HepG2 (cell line): ENCODE measurements around the gene CSTPP1. TPM values are rescaled to one million over a fixed set of nuclear protein-coding genes. Genes with fewer than 3 reads are reported as not detected.

Source experiments
- ATAC-seq: fragments of 200-7000 bp; cut with Tn5 transposase; 3 replicates; pipeline ENCODE4 v1.9.1; 2020; ENCODE audit warnings: mild to moderate bottlenecking, moderate library complexity
- BruUV-seq: library from RNA; stranded (reverse); fragments of 400-500 nt; replicated peaks from 2 replicates; lab custom pipeline; 2021; lab: Mats Ljungman, UMichigan
- CTCF ChIA-PET: fragments of 300-600 bp; formaldehyde crosslinking; extraction: SDS; loops from one replicate; lab custom pipeline; 2021; ENCODE audit warnings: low total read pairs, inconsistent platforms, low intra/inter-chr PET ratio; lab: Yijun Ruan, JAX
- POLR2A ChIA-PET: fragments of 350-600 bp; sonication (Branson Sonifier 250); formaldehyde crosslinking; loops from one replicate; lab custom pipeline; 2020; ENCODE audit warnings: antibody characterized with exemption, inconsistent platforms; lab: Yijun Ruan, JAX
- DNase-seq: peaks from one replicate; pipeline ENCODE4 v3.0.0-alpha.2; 2015; ENCODE audit warnings: low spot score
- FAIRE-seq: peaks from 3 replicates; lab custom pipeline; 2011; peaks lifted over from hg19 to GRCh38; lab: Jason Lieb, UNC
- H2AFZ ChIP-seq: one replicate; pipeline ENCODE4 v1.6.1; 2011; ENCODE audit warnings: low read length, inconsistent platforms
- H3K27ac ChIP-seq: fragments of 300-600 bp; 3 replicates; pipeline ENCODE4 v1.8.0; 2011; ENCODE audit warnings: mixed run types, mild to moderate bottlenecking, mixed read lengths, low read length, inconsistent platforms; ENCODE audit not compliant: insufficient read depth; ENCODE audit errors: extremely low read length
- H3K27me3 ChIP-seq, 2 experiments: fragments of 200-600 bp in 1 of 2; 2 replicates in 1 of 2; 3 replicates in 1 of 2; pipeline versions ENCODE4 v1.6.0 to v1.8.0; 2011; ENCODE audit warnings: low read length in 2 of 2, mild to moderate bottlenecking in 2 of 2, moderate library complexity in 2 of 2, inconsistent platforms in 1 of 2; ENCODE audit not compliant: insufficient read depth in 2 of 2, control insufficient read depth in 1 of 2
- H3K36me3 ChIP-seq, 2 experiments: fragments of 200-600 bp in 1 of 2; replicated peaks in 1 of 2; 2 replicates in 1 of 2; 3 replicates in 1 of 2; pipeline versions ENCODE4 v1.5.1 to v1.8.0; 2011; ENCODE audit warnings: low read length in 2 of 2, inconsistent platforms in 1 of 2; ENCODE audit not compliant: insufficient read depth in 2 of 2, control insufficient read depth in 1 of 2
- H3K4me1 ChIP-seq: 2 replicates; pipeline ENCODE4 v1.5.1; 2012; ENCODE audit warnings: low read length, inconsistent platforms; ENCODE audit not compliant: insufficient read depth
- H3K4me2 ChIP-seq: 2 replicates; pipeline ENCODE4 v1.6.0; 2011; ENCODE audit warnings: low read depth, low read length, inconsistent platforms
- H3K4me3 ChIP-seq, 3 experiments: fragments of 200-600 bp in 1 of 3; sonication (generic), shearing (Covaris generic) in 1 of 3; replicated peaks in 1 of 3; 2 replicates each; pipeline ENCODE4 v1.5.1; 2011 to 2016; ENCODE audit warnings: low read length in 3 of 3, inconsistent platforms in 2 of 3, low read depth in 2 of 3, mild to moderate bottlenecking in 2 of 3, control low read depth in 1 of 3, mixed read lengths in 1 of 3; ENCODE audit not compliant: insufficient read depth in 1 of 3
- H3K79me2 ChIP-seq: one replicate; pipeline ENCODE4 v1.6.1; 2011; ENCODE audit warnings: low read length, inconsistent platforms; ENCODE audit not compliant: insufficient read depth
- H3K9ac ChIP-seq: 2 replicates; pipeline ENCODE4 v1.6.0; 2011; ENCODE audit warnings: mild to moderate bottlenecking, low read depth, low read length, inconsistent platforms; ENCODE audit not compliant: insufficient read depth
- H3K9me3 ChIP-seq: 2 replicates; pipeline ENCODE4 v1.5.1; 2012; ENCODE audit warnings: mild to moderate bottlenecking, low read length
- H4K20me1 ChIP-seq: 2 replicates; pipeline ENCODE4 v1.6.0; 2011; ENCODE audit warnings: inconsistent platforms, mild to moderate bottlenecking, low read length, moderate library complexity; ENCODE audit not compliant: insufficient read depth
- MED8 ChIP-seq: sonication (generic); formaldehyde crosslinking; IDR thresholded peaks from 2 replicates; pipeline ENCODE4 v1.8.1; 2023; ENCODE audit warnings: mild to moderate bottlenecking, missing genetic modification reagents; ENCODE audit not compliant: insufficient replicate concordance
- ZNF644 ChIP-seq: IDR thresholded peaks from 2 replicates; pipeline ENCODE4 v1.6.1; 2016; ENCODE audit warnings: low read depth
- WGBS: methylation state at CpG from one replicate; pipeline ENCODE4 v1.1.6; 2017; ENCODE audit warnings: low lambda C conversion rate; 5-methylcytosine and 5-hydroxymethylcytosine counted together
- in situ Hi-C: cut with HindIII; loops from 2 replicates; pipeline ENCODE4 v1.10.0; 2017; ENCODE audit warnings: low pct_unique_long_range_greater_than_20kb; ENCODE audit not compliant: extremely low pct_ligation_motif_present
- intact Hi-C: fragments of 100-400 bp; cut with micrococcal nuclease; formaldehyde crosslinking; loops from one replicate; pipeline ENCODE4 v1.10.0; 2022; ENCODE audit not compliant: unreplicated experiment
- polyA plus RNA-seq, 8 experiments: library from polyadenylated mRNA; depleted of rRNA in 3 of 8; stranded (reverse) in 7 of 8; unstranded in 1 of 8; fragments of >200 nt; fragmentation: Illumina TruSeq in 4 of 8; extraction: Trizol in 4 of 8; gene quantifications; 2 replicates each; pipeline versions ENCODE4 v1.2.1 to v1.2.3, GENCODE V29; 2011 to 2016; ENCODE audit warnings: low read depth in 4 of 8, missing spikeins in 1 of 8, mixed read lengths in 1 of 8; ENCODE audit not compliant: insufficient read depth in 1 of 8
- total RNA-seq, 5 experiments: library from RNA; depleted of rRNA; stranded (reverse); fragments of >200 nt; fragmentation: Illumina TruSeq; extraction: Trizol; gene quantifications; 2 replicates each; pipeline ENCODE4 v1.2.3, GENCODE V29; 2016; ENCODE audit warnings: low read depth in 1 of 5
- TF ChIP-seq, protein P1 (sequence below): sonication (generic); formaldehyde crosslinking; IDR thresholded peaks from 2 replicates; pipeline ENCODE4 v1.4.0; 2020; ENCODE audit warnings: missing genetic modification reagents, low read depth, mild to moderate bottlenecking, borderline replicate concordance
- TF ChIP-seq, protein P2 (sequence below): sonication (generic); formaldehyde crosslinking; IDR thresholded peaks from 2 replicates; pipeline ENCODE4 v1.4.0; 2020; ENCODE audit warnings: mild to moderate bottlenecking, missing genetic modification reagents
- TF ChIP-seq, protein P3 (sequence below): sonication (generic); formaldehyde crosslinking; conservative IDR thresholded peaks from 2 replicates; pipeline ENCODE4 v1.4.0; 2020; ENCODE audit warnings: mild to moderate bottlenecking, missing genetic modification reagents, moderate library complexity

Gene CSTPP1
- total and polyA plus RNA-seq, 2 of the 13 experiments (the other 11 are each of a cell fraction or from before 2014, with no cell fraction given): 12.3 to 14.6 TPM

DNA sequence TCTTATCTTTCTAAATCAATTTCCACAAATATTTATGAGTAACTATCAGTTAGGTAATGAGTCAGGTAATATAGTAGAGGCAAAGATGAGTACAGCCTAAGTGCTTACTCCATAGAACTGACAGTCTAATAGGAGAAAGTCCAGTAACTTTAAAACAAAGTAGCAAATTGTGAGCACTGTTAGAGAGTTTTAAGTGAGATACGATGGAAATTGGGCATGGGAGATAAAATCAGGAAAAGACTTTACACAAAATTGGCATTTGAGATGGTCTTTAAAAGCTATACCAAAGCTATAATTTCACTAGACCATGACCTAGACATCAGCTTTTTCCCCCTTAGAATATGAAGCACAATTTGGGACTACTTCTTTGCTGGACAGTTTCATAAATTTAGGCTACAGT lies 113.7 kb downstream of the CSTPP1 start:
- CTCF ChIA-PET: no interaction called here
- no peaks in the 10 kb centered on the region for H4K20me1 ChIP-seq
- no peak overlapping the region for H3K9ac ChIP-seq
- intact Hi-C loops: no loop called here
- WGBS: 100% methylated on average over 1 of the region's 1 CpG
- no peaks in the 10 kb centered on the region for H3K79me2 ChIP-seq
- ATAC-seq (no peak), FAIRE-seq (no peak), DNase-seq (no peak)
- no peaks in the 10 kb centered on the region for H3K9me3 ChIP-seq
- H3K27me3 ChIP-seq: no peaks in the 10 kb centered on the region
- H3K27ac ChIP-seq: no peak overlapping the region
- H3K4me2 ChIP-seq: no peak overlapping the region
- no TSS peak for BruUV-seq
- POLR2A ChIA-PET: no interaction called here
- H2AFZ ChIP-seq: no peak overlapping the region
- TF ChIP-seq ZNF644 (CRISPR knock-in tag) (no peak), MED8 (CRISPR knock-in tag) (no peak)
- TF ChIP-seq, protein P1, sequence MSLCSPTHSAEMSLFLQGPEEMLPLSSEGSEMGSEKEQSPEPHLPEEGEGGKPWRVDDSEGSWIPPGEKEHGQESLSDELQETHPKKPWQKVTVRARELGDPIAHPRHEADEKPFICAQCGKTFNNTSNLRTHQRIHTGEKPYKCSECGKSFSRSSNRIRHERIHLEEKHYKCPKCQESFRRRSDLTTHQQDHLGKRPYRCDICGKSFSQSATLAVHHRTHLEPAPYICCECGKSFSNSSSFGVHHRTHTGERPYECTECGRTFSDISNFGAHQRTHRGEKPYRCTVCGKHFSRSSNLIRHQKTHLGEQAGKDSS: peak; percentile 78
- TF ChIP-seq, protein P2, sequence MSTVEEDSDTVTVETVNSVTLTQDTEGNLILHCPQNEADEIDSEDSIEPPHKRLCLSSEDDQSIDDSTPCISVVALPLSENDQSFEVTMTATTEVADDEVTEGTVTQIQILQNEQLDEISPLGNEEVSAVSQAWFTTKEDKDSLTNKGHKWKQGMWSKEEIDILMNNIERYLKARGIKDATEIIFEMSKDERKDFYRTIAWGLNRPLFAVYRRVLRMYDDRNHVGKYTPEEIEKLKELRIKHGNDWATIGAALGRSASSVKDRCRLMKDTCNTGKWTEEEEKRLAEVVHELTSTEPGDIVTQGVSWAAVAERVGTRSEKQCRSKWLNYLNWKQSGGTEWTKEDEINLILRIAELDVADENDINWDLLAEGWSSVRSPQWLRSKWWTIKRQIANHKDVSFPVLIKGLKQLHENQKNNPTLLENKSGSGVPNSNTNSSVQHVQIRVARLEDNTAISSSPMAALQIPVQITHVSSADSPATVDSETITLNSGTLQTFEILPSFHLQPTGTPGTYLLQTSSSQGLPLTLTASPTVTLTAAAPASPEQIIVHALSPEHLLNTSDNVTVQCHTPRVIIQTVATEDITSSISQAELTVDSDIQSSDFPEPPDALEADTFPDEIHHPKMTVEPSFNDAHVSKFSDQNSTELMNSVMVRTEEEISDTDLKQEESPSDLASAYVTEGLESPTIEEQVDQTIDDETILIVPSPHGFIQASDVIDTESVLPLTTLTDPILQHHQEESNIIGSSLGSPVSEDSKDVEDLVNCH (CRISPR knock-in tag): no peak
- H3K4me1 ChIP-seq: no peaks in the 10 kb centered on the region
- H3K4me3 ChIP-seq: no peak overlapping the region
- H3K36me3 ChIP-seq: 0 out of 5 replicates have a peak, but pooled peaks cover 0 to 1% of the 10 kb centered on the region in 2 experiments
- in situ Hi-C loops: no loop called here

DNA sequence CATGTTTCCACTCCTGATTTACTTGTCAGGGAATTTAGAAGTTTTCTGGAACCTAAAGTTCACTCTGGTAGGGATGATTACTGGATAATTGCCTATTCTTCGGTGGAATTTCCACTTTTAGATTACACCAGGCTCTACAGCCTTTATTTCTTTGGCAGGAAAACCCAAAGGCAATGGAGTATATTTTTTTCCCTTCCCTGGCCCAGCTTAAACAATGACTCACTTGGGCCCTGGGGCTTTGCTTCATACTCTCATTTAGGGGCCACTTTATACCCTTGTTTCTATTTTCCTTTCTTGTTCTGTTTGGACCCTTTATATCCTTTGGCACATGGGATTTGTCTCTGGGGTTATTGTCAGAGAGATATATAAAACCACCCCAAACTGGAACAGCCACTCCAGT lies 114.7 kb downstream of the CSTPP1 start:
- CTCF ChIA-PET: no interaction called here
- DNase-seq: no peak
- TF ChIP-seq, protein P3, sequence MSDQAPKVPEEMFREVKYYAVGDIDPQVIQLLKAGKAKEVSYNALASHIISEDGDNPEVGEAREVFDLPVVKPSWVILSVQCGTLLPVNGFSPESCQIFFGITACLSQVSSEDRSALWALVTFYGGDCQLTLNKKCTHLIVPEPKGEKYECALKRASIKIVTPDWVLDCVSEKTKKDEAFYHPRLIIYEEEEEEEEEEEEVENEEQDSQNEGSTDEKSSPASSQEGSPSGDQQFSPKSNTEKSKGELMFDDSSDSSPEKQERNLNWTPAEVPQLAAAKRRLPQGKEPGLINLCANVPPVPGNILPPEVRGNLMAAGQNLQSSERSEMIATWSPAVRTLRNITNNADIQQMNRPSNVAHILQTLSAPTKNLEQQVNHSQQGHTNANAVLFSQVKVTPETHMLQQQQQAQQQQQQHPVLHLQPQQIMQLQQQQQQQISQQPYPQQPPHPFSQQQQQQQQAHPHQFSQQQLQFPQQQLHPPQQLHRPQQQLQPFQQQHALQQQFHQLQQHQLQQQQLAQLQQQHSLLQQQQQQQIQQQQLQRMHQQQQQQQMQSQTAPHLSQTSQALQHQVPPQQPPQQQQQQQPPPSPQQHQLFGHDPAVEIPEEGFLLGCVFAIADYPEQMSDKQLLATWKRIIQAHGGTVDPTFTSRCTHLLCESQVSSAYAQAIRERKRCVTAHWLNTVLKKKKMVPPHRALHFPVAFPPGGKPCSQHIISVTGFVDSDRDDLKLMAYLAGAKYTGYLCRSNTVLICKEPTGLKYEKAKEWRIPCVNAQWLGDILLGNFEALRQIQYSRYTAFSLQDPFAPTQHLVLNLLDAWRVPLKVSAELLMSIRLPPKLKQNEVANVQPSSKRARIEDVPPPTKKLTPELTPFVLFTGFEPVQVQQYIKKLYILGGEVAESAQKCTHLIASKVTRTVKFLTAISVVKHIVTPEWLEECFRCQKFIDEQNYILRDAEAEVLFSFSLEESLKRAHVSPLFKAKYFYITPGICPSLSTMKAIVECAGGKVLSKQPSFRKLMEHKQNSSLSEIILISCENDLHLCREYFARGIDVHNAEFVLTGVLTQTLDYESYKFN (CRISPR knock-in tag): no peak
- FAIRE-seq: no peak
- Histone ChIP-seq H3K27me3 (no peaks in the 10 kb centered on the region), H3K79me2 (no peaks in the 10 kb centered on the region), H4K20me1 (no peaks in the 10 kb centered on the region), H3K9me3 (no peaks in the 10 kb centered on the region), H2AFZ (no peak overlapping the region), H3K4me1 (peaks cover 9% of the 10 kb centered on the region), H3K27ac (no peak overlapping the region), H3K4me3 (no peak overlapping the region), H3K36me3 (0 out of 5 replicates have a peak, but pooled peaks cover 0 to 1% of the 10 kb centered on the region in 2 experiments), H3K4me2 (no peak overlapping the region), H3K9ac (no peak overlapping the region)
- ATAC-seq: no peak
- intact Hi-C loops: no loop called here
- in situ Hi-C loops: no loop called here
- WGBS: 85% methylated on average over 1 of the region's 1 CpG
- no TSS peak for BruUV-seq
- POLR2A ChIA-PET: no interaction called here
